Liver (tissue), 9 donors: ENCODE results near the gene RGCC. TPM values are rescaled to one million over a fixed set of nuclear protein-coding genes. Genes with fewer than 3 reads are reported as not detected.

Experiments used
- DNase-seq: peaks from one replicate; pipeline ENCODE4 v3.0.0-alpha.2; 2017; ENCODE audit warnings: low spot score
- H3K27ac ChIP-seq, 2 donors: one replicate each; pipeline ENCODE4 v1.7.0; 2013; ENCODE audit warnings: inconsistent platforms in 2 of 2, low read length in 2 of 2, control low read depth in 1 of 2, low read depth in 1 of 2, mild to moderate bottlenecking in 1 of 2
- H3K27me3 ChIP-seq, 4 donors: one replicate each; pipeline versions ENCODE4 v1.6.1 to v1.7.0; 2013; ENCODE audit warnings: low read length in 3 of 4, inconsistent platforms in 1 of 4, mild to moderate bottlenecking in 1 of 4, moderate library complexity in 1 of 4; ENCODE audit not compliant: control insufficient read depth in 4 of 4, insufficient read depth in 4 of 4
- H3K36me3 ChIP-seq, 4 donors: one replicate each; pipeline versions ENCODE4 v1.6.1 to v1.7.0; 2013; ENCODE audit warnings: low read length in 3 of 4, mild to moderate bottlenecking in 3 of 4, low read depth in 1 of 4, moderate library complexity in 1 of 4; ENCODE audit not compliant: control insufficient read depth in 4 of 4, insufficient read depth in 3 of 4
- H3K4me1 ChIP-seq, 4 donors: one replicate each; pipeline versions ENCODE4 v1.6.1 to v1.7.0; 2013; ENCODE audit warnings: low read length in 3 of 4, mild to moderate bottlenecking in 3 of 4, moderate library complexity in 1 of 4; ENCODE audit not compliant: control insufficient read depth in 4 of 4, insufficient read depth in 4 of 4
- H3K4me3 ChIP-seq, 3 donors: one replicate each; pipeline versions ENCODE4 v1.6.1 to v1.7.0; 2013; ENCODE audit warnings: low read length in 3 of 3, control low read depth in 1 of 3, low read depth in 1 of 3, mild to moderate bottlenecking in 1 of 3
- H3K9ac ChIP-seq, 2 donors: one replicate each; pipeline ENCODE4 v1.7.0; 2013; ENCODE audit warnings: low read length in 2 of 2, mild to moderate bottlenecking in 2 of 2, moderate library complexity in 2 of 2, control low read depth in 1 of 2, low read depth in 1 of 2
- H3K9me3 ChIP-seq, 4 donors: one replicate each; pipeline versions ENCODE4 v1.6.1 to v1.7.0; 2013; ENCODE audit warnings: low read length in 3 of 4; ENCODE audit not compliant: control insufficient read depth in 4 of 4
- ATF3 ChIP-seq: IDR thresholded peaks from 2 replicates; pipeline ENCODE4 v1.6.1; 2016; ENCODE audit warnings: antibody characterized with exemption
- EGR1 ChIP-seq, 2 donors: IDR thresholded peaks; 2 replicates each; pipeline ENCODE4 v1.6.1; 2016 to 2018; ENCODE audit warnings: antibody characterized with exemption in 2 of 2, low read depth in 2 of 2
- FOXA1 ChIP-seq: IDR thresholded peaks from 2 replicates; pipeline ENCODE4 v1.6.1; 2016; ENCODE audit warnings: antibody characterized with exemption
- FOXA2 ChIP-seq: IDR thresholded peaks from 2 replicates; pipeline ENCODE4 v1.6.1; 2016; ENCODE audit warnings: antibody characterized with exemption
- GABPA ChIP-seq, 2 donors: IDR thresholded peaks in 1 of 2; conservative IDR thresholded peaks in 1 of 2; 2 replicates each; pipeline ENCODE4 v1.6.1; 2016; ENCODE audit warnings: antibody characterized with exemption in 2 of 2, mild to moderate bottlenecking in 1 of 2, moderate library complexity in 1 of 2
- HNF4A ChIP-seq, 2 donors: conservative IDR thresholded peaks; 2 replicates each; pipeline ENCODE4 v1.6.1; 2016; ENCODE audit warnings: antibody characterized with exemption in 2 of 2, mild to moderate bottlenecking in 2 of 2
- HNF4G ChIP-seq: IDR thresholded peaks from 2 replicates; pipeline ENCODE4 v1.6.1; 2016; ENCODE audit warnings: antibody characterized with exemption
- JUND ChIP-seq, 2 donors: IDR thresholded peaks; 2 replicates each; pipeline ENCODE4 v1.6.1; 2016; ENCODE audit warnings: antibody characterized with exemption in 2 of 2
- NR2F2 ChIP-seq: IDR thresholded peaks from 2 replicates; pipeline ENCODE4 v1.6.1; 2016; ENCODE audit warnings: antibody characterized with exemption
- RAD21 ChIP-seq, 2 donors: IDR thresholded peaks; 2 replicates each; pipeline ENCODE4 v1.6.1; 2016; ENCODE audit warnings: antibody characterized with exemption in 2 of 2, mild to moderate bottlenecking in 2 of 2
- REST ChIP-seq: IDR thresholded peaks from 2 replicates; pipeline ENCODE4 v1.6.1; 2016; ENCODE audit warnings: antibody characterized with exemption, mild to moderate bottlenecking
- RXRA ChIP-seq, 2 donors: IDR thresholded peaks; 2 replicates each; pipeline ENCODE4 v1.6.1; 2017 to 2018; ENCODE audit warnings: antibody characterized with exemption in 2 of 2, mild to moderate bottlenecking in 1 of 2
- SP1 ChIP-seq: IDR thresholded peaks from 2 replicates; pipeline ENCODE4 v1.6.1; 2018; ENCODE audit warnings: antibody characterized with exemption, mild to moderate bottlenecking
- TAF1 ChIP-seq: conservative IDR thresholded peaks from 2 replicates; pipeline ENCODE4 v1.6.1; 2016; ENCODE audit warnings: antibody characterized with exemption, mild to moderate bottlenecking
- YY1 ChIP-seq: IDR thresholded peaks from 2 replicates; pipeline ENCODE4 v1.6.1; 2016; ENCODE audit warnings: antibody characterized with exemption, mild to moderate bottlenecking
- WGBS: extraction: QIAGEN DNeasy Blood & Tissue Kit; methylation state at CpG from one replicate; pipeline ENCODE4 v1.1.7; 2013; 5-methylcytosine and 5-hydroxymethylcytosine counted together
- polyA plus RNA-seq, 2 donors: library from polyadenylated mRNA; stranded (reverse) in 1 of 2; unstranded in 1 of 2; fragments of 200-250 nt in 1 of 2; fragments of >200 nt in 1 of 2; fragmentation: Nextera tagmentation in 1 of 2; extraction: Ambion mirVana in 1 of 2; gene quantifications; one replicate each; pipeline versions ENCODE4 v1.2.1 to v1.2.3, GENCODE V29; 2013 to 2015
- total RNA-seq, 2 donors: library from RNA; depleted of rRNA; stranded (reverse); fragments of >200 nt; gene quantifications; one replicate each; pipeline ENCODE4 v1.2.3, GENCODE V29; 2014
- TF ChIP-seq, protein P1 (sequence below): fragments of 150-350 bp; IDR thresholded peaks from 2 replicates; pipeline ENCODE4 v1.5.1; 2017; ENCODE audit warnings: improper control_type of control experiment, low read depth, low read length; ENCODE audit not compliant: missing input control
- donor health status: healthy.
- donor health status: healthy.
- donor health status: healthy.
- donor health status: healthy.
- donor health status: healthy.

Gene RGCC
- total and polyA plus RNA-seq, 4 donors: 0.59 to 96.7 (median 1.3) TPM

GRCh38 chr13:41499452-41499851, 42.1 kb downstream of the RGCC start:
- no peaks in the 10 kb centered on the region for H3K4me1 ChIP-seq
- 91% methylated on average over 5 of the region's 5 CpGs for WGBS
- DNase-seq: no peak
- no peak overlapping the region for H3K9ac ChIP-seq
- H3K36me3 ChIP-seq: no peaks in the 10 kb centered on the region
- peaks cover 0 to 4% (median 2%) of the 10 kb centered on the region in 4 donors for H3K9me3 ChIP-seq
- TF ChIP-seq REST (no peak), SP1 (no peak), ATF3 (no peak), RXRA (IDR thresholded peaks at IDR 0.05) (no peak), TAF1 (no peak), HNF4A (conservative IDR thresholded peaks at IDR 0.05) (no peak), HNF4G (no peak)
- TF ChIP-seq, protein P1, sequence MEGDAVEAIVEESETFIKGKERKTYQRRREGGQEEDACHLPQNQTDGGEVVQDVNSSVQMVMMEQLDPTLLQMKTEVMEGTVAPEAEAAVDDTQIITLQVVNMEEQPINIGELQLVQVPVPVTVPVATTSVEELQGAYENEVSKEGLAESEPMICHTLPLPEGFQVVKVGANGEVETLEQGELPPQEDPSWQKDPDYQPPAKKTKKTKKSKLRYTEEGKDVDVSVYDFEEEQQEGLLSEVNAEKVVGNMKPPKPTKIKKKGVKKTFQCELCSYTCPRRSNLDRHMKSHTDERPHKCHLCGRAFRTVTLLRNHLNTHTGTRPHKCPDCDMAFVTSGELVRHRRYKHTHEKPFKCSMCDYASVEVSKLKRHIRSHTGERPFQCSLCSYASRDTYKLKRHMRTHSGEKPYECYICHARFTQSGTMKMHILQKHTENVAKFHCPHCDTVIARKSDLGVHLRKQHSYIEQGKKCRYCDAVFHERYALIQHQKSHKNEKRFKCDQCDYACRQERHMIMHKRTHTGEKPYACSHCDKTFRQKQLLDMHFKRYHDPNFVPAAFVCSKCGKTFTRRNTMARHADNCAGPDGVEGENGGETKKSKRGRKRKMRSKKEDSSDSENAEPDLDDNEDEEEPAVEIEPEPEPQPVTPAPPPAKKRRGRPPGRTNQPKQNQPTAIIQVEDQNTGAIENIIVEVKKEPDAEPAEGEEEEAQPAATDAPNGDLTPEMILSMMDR: no peak
- no peak overlapping the region for H3K4me3 ChIP-seq
- no peak overlapping the region for H3K27ac ChIP-seq
- H3K27me3 ChIP-seq: no peaks in the 10 kb centered on the region

DNA sequence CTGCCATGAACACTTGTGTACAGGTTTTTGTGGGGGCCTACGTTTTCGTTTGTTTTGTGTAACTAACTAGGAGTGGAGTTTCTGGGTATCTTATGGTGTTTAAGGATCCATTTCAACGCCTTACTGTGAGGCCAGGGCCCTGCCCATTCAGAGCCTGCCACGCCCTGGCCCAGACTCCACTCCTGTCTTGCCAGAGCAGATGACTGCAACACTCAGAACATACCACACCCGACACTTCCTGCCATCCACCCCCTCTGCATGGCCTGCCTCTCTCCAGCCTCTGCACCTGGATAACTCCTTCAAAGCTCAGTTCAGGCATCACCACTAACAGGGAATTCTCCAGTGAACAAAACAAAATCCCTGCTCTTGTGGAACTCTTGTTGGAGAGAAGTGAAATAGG, 43.2 kb downstream of the RGCC start:
- no peak overlapping the region for H3K27ac ChIP-seq

More for the DNA sequence above, 43.2 kb downstream of the RGCC start:
- Histone ChIP-seq H3K36me3 (no peaks in the 10 kb centered on the region), H3K4me3 (no peak overlapping the region), H3K27me3 (no peaks in the 10 kb centered on the region), H3K9me3 (peaks cover 0 to 4% (median 2%) of the 10 kb centered on the region in 4 donors), H3K4me1 (no peaks in the 10 kb centered on the region), H3K9ac (no peak overlapping the region)
- WGBS: 78% methylated on average over 5 of the region's 5 CpGs
- no peak for TF ChIP-seq HNF4G
- no peak for TF ChIP-seq HNF4A (conservative IDR thresholded peaks at IDR 0.05)
- TF ChIP-seq JUND (IDR thresholded peaks at IDR 0.05): no peak
- TF ChIP-seq FOXA1: no peak
- TF ChIP-seq EGR1 (IDR thresholded peaks at IDR 0.05; ENCODE audit: low read depth in 2 of 2): no peak
- TF ChIP-seq RAD21 (IDR thresholded peaks at IDR 0.05): no peak
- TF ChIP-seq GABPA (IDR thresholded peaks at IDR 0.05 in 1 of 2, conservative IDR thresholded peaks at IDR 0.05 in 1 of 2): no peak
- no peak for TF ChIP-seq YY1
- TF ChIP-seq TAF1: no peak
- TF ChIP-seq NR2F2: no peak
- no peak for TF ChIP-seq SP1
- TF ChIP-seq FOXA2: no peak
- TF ChIP-seq ATF3: no peak
- DNase-seq: no peak
